ENCODE results near the gene ST3GAL3. TPM values are rescaled to one million over a fixed set of nuclear protein-coding genes. Genes with fewer than 3 reads are reported as not detected.
A peak's percentile ranks its signal among the peaks of the same experiment; 100 is the strongest.

Gene ST3GAL3
- total and polyA plus RNA-seq, 2 of the 13 experiments (the other 11 are each of a cell fraction or from before 2014, with no cell fraction given) = 5.1 to 8.1 TPM

DNA sequence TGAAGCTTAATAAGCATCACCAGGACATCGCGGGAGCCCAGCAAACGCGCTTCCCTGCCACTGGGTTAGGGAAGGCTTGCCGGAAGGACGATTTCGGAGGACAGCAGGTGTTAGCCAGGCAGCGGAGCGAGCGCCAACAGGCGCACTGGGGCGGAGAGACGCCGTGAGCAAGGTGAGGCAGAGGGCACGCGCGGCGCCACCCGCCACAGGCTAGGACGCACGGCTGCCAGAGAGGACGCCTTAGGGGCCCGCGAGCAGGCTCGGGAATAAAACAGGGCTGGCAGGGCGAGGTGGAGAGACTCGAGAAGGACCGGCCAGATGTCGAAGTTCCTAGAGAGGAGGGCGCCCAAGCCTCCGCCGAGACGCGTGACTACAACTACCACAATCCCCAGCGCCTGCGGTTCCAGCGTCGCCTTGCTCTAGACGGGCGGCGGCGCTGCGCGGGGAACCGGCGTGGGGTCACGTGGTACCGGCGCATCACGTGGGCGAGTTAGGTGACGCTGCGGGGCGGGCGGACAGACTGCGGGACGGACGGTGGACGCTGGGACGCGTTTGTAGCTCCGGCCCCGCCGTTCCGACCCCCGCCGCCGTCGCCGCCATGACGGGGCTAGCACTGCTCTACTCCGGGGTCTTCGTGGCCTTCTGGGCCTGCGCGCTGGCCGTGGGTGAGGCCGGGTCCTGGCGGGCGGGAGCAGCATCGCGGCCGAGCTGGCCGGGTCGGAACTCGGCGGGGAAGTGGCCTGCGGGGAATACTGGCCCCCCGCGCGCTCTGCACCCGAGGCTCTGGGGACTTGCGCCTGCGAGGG, 267.3 kb downstream of the ST3GAL3 start, which contains the start of gene ATP6V0B (continued):
- no peak for TF ChIP-seq E2F2 (CRISPR knock-in tag; IDR thresholded peaks at IDR 0.05; ENCODE audit: borderline replicate concordance)
- TF ChIP-seq, protein P1, sequence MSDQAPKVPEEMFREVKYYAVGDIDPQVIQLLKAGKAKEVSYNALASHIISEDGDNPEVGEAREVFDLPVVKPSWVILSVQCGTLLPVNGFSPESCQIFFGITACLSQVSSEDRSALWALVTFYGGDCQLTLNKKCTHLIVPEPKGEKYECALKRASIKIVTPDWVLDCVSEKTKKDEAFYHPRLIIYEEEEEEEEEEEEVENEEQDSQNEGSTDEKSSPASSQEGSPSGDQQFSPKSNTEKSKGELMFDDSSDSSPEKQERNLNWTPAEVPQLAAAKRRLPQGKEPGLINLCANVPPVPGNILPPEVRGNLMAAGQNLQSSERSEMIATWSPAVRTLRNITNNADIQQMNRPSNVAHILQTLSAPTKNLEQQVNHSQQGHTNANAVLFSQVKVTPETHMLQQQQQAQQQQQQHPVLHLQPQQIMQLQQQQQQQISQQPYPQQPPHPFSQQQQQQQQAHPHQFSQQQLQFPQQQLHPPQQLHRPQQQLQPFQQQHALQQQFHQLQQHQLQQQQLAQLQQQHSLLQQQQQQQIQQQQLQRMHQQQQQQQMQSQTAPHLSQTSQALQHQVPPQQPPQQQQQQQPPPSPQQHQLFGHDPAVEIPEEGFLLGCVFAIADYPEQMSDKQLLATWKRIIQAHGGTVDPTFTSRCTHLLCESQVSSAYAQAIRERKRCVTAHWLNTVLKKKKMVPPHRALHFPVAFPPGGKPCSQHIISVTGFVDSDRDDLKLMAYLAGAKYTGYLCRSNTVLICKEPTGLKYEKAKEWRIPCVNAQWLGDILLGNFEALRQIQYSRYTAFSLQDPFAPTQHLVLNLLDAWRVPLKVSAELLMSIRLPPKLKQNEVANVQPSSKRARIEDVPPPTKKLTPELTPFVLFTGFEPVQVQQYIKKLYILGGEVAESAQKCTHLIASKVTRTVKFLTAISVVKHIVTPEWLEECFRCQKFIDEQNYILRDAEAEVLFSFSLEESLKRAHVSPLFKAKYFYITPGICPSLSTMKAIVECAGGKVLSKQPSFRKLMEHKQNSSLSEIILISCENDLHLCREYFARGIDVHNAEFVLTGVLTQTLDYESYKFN (CRISPR knock-in tag; conservative IDR thresholded peaks at IDR 0.05) = peak; percentile 10; the same call in 1 of the 2 replicates
- no peak for TF ChIP-seq SSRP1 (CRISPR knock-in tag; IDR thresholded peaks at IDR 0.05)
- TF ChIP-seq ELF1 (CRISPR knock-in tag; IDR thresholded peaks at IDR 0.05) = peak; percentile 60
- peak; percentile 89 for TF ChIP-seq ZFP91 (CRISPR knock-in tag; IDR thresholded peaks at IDR 0.05; ENCODE audit: borderline replicate concordance)
- 0 out of 2 replicates have a peak, but pooled peaks have one; percentile 37 for TF ChIP-seq MED13 (CRISPR knock-in tag; IDR thresholded peaks at IDR 0.05)
- peak; percentile 88 for TF ChIP-seq AKAP8 (CRISPR knock-in tag; IDR thresholded peaks at IDR 0.05)
- TF ChIP-seq NR3C1 (CRISPR knock-in tag; IDR thresholded peaks at IDR 0.05) = no peak
- TF ChIP-seq PCBP2 (optimal IDR thresholded peaks at IDR 0.05; ENCODE audit: low read depth, low read length, poor library complexity, severe bottlenecking) = no peak
- no peak for TF ChIP-seq HNRNPUL1 (IDR thresholded peaks at IDR 0.05; ENCODE audit: low read depth, low read length)
- 0 out of 2 replicates have a peak, but pooled peaks have one; percentile 58 for TF ChIP-seq ZFP36L1 (CRISPR knock-in tag; IDR thresholded peaks at IDR 0.05)
- peak; percentile 61; the same call in 1 of the 2 replicates for TF ChIP-seq ZNF598 (CRISPR knock-in tag; IDR thresholded peaks at IDR 0.05; ENCODE audit: borderline replicate concordance)
- TF ChIP-seq ASH2L (IDR thresholded peaks at IDR 0.05; ENCODE audit: insufficient read length, low read depth, low read length) = peak; percentile 34
- peak; percentile 82 for TF ChIP-seq U2AF1 (optimal IDR thresholded peaks at IDR 0.05; ENCODE audit: low read depth, low read length)
- TF ChIP-seq RBAK (CRISPR knock-in tag; IDR thresholded peaks at IDR 0.05) = no peak
- peak; percentile 55; the same call in 1 of the 2 replicates for TF ChIP-seq ZNF788 (CRISPR knock-in tag; IDR thresholded peaks at IDR 0.05; ENCODE audit: borderline replicate concordance)
- TF ChIP-seq ERF (CRISPR knock-in tag; IDR thresholded peaks at IDR 0.05) = 0 out of 2 replicates have a peak, but pooled peaks have one; percentile 34
- TF ChIP-seq THAP8 (CRISPR knock-in tag; IDR thresholded peaks at IDR 0.05; ENCODE audit: borderline replicate concordance) = peak; percentile 85; the same call in 1 of the 2 replicates
- TF ChIP-seq CREM (IDR thresholded peaks at IDR 0.05) = peak; percentile 90
- TF ChIP-seq CREM (CRISPR knock-in tag; IDR thresholded peaks at IDR 0.05) = peak; percentile 47; the same call in 1 of the 2 replicates
- TF ChIP-seq ZSCAN29 (CRISPR knock-in tag; conservative IDR thresholded peaks at IDR 0.05) = peak; percentile 74; the same call in 1 of the 2 replicates
- TF ChIP-seq ESRRA (CRISPR knock-in tag; IDR thresholded peaks at IDR 0.05; ENCODE audit: low read depth) = 0 out of 2 replicates have a peak, but pooled peaks have one; percentile 8
- no peak for TF ChIP-seq ARNT2 (CRISPR knock-in tag; IDR thresholded peaks at IDR 0.05; ENCODE audit: low read depth)

Data from HepG2 (cell line).